SK-MEL-5 (cell line): Measurements from ENCODE around the gene ADK. TPM values are rescaled to one million over a fixed set of nuclear protein-coding genes. Genes with fewer than 3 reads are reported as not detected.

ENCODE experiments used
- DNase-seq: peaks from one replicate; pipeline ENCODE4 v3.0.0-alpha.2; 2016; ENCODE audit warnings: low read depth, low spot score
- in situ Hi-C: cut with HindIII; loops from 2 replicates; pipeline ENCODE4 v1.10.0; 2016; ENCODE audit warnings: low sequenced_read_pairs, high pct_unique_total_duplicates, low pct_unique_long_range_greater_than_20kb
- total RNA-seq: library from RNA; depleted of rRNA; stranded (reverse); fragments of >200 nt; shearing (Covaris generic); gene quantifications from 2 replicates; pipeline ENCODE4 v1.2.3, GENCODE V29; 2014

The ADK gene
- total RNA-seq, 1 experiment from 2014 or later, result 21.8 TPM

- in situ Hi-C loops, result no loop called here
- DNase-seq, result no peak
Observed at GRCh38 chr10:74708246-74708645, 557.2 kb downstream of the ADK start.

DNA sequence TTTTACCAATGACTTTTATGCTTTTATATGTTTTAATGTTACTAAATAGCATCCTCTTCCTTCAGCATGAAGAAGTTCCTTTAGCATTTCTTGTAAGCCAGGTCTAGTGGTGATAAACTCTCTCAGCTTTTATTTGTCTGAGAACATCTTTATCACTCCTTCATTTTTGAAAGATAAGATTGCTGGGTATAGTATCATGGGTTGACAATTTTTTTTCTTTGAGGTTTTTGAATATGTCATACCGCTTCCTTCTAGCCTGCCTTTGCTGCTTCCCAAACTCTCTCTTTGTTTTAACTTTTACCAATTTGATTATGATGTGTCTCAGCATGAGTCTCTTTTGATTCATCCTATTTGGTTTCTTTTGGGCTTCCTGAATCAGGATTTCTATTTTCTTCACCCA, 567.2 kb downstream of the ADK start:
- no peak for DNase-seq
- in situ Hi-C loops, result no loop called here

GRCh38 chr10:74728225-74728624, 577.2 kb downstream of the ADK start:
- in situ Hi-C loops, result no loop called here
- no peak for DNase-seq

DNA sequence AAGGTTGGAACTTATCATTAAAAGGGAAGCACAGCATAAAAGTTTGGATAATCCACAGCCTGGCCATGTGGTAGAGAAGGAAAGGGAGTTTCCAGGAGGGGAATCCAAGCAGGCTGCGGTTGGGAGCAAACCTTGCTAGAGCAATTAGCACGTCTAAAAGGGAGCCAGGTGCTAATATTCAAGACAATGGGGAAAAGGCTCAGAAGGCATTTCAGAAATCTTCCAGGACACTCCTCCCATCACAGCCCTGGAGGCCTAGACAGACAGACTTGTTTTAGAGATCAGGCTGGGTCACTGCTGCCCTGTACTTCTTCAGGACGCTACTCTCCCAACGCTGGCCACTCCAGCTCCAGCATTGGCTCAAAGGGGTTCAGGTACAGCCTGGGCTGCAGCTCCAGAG, 579.2 kb downstream of the ADK start:
- in situ Hi-C loops, result no loop called here

DNA sequence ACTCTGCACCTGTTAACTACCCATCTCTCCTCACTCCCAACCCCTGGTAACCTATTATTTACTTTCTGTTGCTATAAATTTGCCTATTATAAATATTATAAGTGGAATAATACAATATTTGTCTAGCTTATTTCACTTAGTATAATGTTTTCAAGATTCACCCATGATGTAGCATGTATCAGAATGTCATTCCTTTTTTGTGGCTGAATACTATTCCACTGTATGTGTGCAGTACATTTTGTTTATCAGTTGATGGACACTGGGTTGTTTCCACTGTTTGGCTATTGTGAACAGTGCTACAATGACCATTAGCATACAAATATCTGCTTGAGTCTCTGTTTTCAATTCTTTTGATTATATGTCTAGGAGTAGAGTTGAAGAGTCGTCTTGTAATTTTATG, 582.6 kb downstream of the ADK start:
- in situ Hi-C loops, result no loop called here
- DNase-seq, result no peak

More for the DNA sequence above, 579.2 kb downstream of the ADK start:
- no peak for DNase-seq

- in situ Hi-C loops, result no loop called here
- DNase-seq, result no peak
Observed at GRCh38 chr10:74736029-74736428, 585.0 kb downstream of the ADK start.

DNA sequence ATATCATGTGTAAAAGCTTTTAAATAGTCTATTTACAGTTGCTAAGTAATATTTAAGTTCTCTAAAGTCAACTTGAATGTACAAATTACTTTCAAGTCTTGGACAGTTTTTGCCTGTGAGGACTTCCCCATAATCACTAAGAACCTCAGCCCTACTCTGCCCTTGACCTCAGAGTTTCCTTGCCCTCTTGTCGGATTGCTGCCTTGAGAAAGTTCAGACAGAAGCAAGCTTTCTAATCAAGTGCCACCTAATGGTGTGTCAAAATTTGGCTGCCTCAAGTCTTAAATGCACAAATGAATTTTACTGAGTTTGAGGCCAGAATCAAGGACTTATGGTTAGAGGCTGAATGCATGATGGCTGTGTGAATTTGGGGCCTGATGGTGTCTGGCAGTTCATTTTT, 587.0 kb downstream of the ADK start:
- DNase-seq, result peak; percentile 48
- in situ Hi-C loops, result no loop called here

DNA sequence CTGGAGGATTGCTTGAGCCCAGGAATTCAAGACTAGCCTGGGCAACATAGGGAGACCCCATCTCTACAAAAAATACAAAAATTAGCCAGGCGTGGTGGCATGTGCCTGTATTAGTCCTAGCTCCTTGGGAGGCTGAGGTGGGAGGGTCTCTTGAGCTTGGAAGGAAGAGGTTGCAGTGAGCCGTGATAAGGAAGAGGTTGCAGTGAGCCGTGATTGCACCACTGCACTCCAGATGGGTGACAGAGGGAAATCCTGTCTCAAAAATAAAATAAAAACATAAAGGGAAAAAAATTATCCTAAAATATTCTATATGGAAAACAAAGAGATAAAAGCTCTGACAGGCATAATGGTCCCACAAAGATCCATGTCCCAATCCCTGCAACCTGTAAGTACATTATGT, 587.5 kb downstream of the ADK start:
- in situ Hi-C loops, result no loop called here

GRCh38 chr10:74738985-74739567, 588.1 kb downstream of the ADK start:
- peak; percentile 37 for DNase-seq
- in situ Hi-C loops, result no loop called here

More for the DNA sequence above, 587.5 kb downstream of the ADK start:
- DNase-seq, result no peak

GRCh38 chr10:74743401-74743800, 592.4 kb downstream of the ADK start:
- no peak for DNase-seq
- in situ Hi-C loops, result no loop called here

GRCh38 chr10:74745449-74745848, 594.4 kb downstream of the ADK start:
- no peak for DNase-seq
- in situ Hi-C loops, result no loop called here

- in situ Hi-C loops, result no loop called here
- DNase-seq, result no peak
Observed at GRCh38 chr10:74746813-74747212, 595.8 kb downstream of the ADK start.

DNA sequence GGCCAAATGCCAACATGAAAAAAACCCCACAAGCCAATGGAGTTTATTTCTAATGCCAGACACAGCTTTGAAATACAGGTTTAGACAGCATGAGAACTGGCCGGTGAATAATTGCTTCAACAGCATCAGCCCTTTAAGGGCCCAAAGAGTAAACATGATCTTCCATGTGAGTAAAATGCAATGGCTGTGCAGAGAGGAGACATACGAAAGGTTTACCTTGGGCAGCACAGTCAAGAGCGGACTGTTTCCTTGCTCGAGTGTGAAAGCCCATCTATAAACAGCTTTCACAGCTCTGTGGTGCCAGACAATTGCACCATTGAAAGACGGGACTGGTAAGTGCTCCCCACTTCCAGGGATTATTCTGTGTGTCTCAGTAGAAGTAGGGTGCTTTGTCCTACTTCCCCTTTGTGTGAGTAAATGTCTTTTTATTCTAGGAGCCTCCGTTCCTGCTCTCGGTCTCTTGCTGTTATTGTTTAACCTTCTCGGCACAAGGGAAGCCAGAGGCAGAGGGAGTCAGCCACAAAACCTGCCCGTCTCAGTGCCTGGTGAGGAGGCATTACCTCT, 597.5 kb downstream of the ADK start:
- no peak for DNase-seq
- in situ Hi-C loops, result no loop called here

- in situ Hi-C loops, result no loop called here
Observed at GRCh38 chr10:74750848-74751274, 599.8 kb downstream of the ADK start.

DNA sequence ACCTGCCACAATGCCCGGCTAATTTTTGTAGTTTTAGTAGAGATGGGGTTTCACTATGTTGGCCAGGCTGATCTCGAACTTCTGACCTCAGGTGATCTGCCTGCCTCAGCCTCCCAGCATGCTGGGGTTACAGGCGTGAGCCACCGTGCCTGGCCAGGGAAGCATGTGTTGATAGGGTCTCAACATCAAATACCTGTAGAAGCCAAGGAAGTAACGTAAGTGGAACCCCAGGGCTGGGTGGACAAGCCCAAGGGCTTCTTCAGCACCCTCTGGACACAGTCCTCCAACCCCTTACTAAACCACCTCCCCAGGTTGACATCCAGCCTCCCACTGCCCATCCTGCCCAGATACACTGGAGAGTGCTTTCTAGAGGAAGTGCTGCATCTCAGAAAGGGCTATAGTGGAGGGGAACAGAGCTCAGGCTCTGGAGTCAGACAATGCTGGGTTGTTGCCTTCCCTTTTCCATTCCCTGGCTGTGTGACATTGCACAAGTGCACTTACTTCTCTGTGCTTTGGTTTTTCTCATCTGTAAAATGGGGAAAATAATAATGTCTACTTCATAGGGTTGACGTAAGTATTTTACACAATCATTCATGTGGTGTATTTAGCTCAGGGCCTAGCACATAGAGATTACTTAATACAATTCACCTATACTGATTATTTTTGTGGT, 601.5 kb downstream of the ADK start:
- in situ Hi-C loops, result no loop called here
- no peak for DNase-seq

More at GRCh38 chr10:74750848-74751274, 599.8 kb downstream of the ADK start:
- no peak for DNase-seq

DNA sequence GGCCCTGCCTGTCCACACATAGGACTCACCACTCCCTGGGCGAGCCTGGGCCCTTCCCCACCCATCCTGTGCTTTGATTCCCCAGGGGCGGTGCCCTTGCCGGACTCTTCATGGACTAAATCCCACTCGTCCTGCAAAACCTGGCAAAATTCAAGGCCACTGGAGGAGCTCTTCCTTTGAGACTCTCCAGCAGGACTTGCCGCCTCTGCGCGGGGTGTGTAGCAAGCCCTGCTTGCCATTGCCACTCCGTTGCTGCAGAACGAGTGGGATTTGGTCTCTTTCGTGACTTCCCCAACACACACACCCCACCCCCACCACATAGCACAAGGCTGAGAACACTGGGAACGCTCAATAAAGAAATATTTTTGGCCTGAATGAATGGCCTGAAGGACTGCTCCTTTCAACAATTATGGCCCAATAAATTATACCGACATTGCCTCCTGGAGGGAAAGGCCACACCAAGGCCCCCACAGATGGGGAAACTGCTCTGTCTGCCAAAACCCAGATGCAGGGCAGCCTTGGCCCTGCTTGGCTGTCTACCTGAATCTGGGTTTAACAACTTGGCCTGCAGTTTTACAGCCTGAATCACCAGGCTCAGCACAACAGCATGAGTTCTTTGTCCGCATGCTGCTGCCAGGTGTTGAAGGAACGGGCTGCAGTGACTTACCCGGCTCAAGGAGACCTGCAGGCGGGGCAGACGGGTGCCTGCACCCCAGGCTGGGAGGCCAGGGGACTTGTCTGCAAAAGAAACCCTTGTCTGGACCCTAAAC, 602.6 kb downstream of the ADK start:
- DNase-seq, result no peak

GRCh38 chr10:74754381-74754821, 603.4 kb downstream of the ADK start:
- in situ Hi-C loops, result no loop called here
- DNase-seq, result no peak

More for the DNA sequence above, 602.6 kb downstream of the ADK start:
- in situ Hi-C loops, result no loop called here

- in situ Hi-C loops, result no loop called here
- DNase-seq, result no peak
Observed at GRCh38 chr10:74755273-74755672, 604.3 kb downstream of the ADK start.
